Left kidney (tissue), 2 donors: ENCODE measurements around the gene LCE6A. TPM values are rescaled to one million over a fixed set of nuclear protein-coding genes. Genes with fewer than 3 reads are reported as not detected.

ENCODE experiments used
- DNase-seq: peaks from one replicate; pipeline ENCODE4 v3.0.0-alpha.2; 2013
- polyA plus RNA-seq: library from polyadenylated mRNA; unstranded; fragments of 120-200 nt; gene quantifications from one replicate; pipeline ENCODE4 v1.2.1, GENCODE V29; 2013; ENCODE audit not compliant: insufficient read length

Gene LCE6A
- polyA plus RNA-seq, 1 donor, result not detected

DNA sequence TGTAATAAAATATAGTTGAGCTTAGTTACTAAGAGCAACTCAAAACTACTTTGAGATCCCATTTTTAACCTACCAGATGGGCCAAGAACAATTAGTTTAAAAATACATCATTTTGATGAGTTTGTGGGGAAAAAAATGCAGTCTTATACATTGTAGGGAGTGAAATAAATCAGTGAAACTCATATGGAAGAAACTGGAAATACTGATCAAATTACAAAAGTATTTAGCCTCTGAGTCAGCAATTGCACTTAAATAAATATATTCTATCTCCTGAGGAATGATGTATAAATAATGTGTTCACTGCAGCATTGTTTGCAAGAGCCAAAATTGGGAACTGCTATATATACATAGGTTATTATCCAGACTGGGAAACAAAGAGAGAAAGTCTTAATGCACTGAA is 30.8 kb downstream of the LCE6A start:
- DNase-seq, result no peak

DNA sequence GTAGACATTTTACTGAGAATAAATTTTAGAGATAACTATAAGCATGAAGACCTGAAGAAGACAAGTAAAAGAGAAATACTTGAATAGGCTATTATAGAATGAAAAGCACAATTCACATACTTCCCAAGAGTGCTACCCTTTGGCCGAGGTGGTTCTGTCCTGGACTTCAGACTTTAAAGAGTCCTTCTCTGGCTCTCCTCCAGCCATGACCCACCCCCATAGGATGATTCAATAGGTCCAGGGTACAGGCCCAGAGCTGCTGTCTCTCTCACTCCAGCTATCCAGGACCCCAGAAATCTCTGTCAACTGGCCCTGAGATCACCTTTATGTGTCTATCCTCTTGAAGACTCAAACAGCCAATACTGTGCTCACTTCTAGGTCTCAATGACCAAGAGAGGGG is 34.2 kb downstream of the LCE6A start:
- DNase-seq, result no peak

DNA sequence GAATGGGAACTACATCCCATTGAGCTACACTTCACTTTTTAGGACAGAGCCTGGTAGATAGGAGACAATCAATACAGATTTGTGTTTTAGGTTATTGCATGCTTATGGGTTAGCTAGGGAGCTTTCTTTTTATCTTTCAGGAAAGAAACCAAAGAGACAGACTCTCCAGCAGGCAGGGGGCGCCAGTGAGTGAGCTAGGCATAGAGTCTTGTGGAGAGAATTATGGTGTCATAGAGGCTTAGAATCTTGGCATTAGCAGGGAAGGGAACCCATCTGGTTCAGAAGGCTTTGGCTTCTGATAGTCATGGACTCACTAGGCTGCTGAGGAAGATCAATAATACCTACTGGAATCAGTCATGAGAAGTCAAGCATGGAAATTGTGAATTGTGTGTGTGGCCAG is 35.4 kb downstream of the LCE6A start, which contains the start of gene SMCP:
Gene SMCP (plus strand): TSS at position 281 of the 400 bp plus-strand sequence. CDS start 6,101 bp downstream, outside the sequence.
- no peak for DNase-seq

DNA sequence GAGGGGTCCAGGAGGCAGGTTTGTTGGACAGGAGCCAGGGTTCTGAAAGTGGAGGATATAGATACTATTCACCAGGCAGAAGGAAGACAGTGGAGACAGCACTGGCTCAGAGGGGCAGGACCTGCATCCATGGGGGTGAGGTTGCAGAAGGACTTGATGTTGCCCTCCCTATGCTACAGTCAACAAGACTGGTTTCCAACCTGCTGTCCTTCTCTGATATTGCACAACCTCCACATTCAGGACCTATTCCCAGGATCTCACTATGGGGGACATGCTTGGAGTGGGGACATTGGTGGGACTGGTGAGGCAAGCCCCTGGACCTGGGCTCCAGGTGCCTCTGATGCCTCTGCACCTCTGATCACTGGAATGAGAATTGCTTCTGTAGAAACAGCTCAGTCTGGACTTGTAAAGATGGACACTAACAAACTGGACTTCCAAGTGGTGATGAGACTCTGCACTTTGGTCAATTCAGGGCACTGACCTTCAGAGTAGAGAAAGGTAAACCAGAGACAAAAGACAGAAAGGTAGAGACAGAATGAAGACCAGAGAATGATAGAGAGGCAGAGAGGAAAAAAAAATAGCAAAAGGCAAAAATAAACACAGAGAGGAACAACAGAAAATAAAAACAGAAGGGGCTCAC is 37.0 kb downstream of the LCE6A start:
- no peak for DNase-seq

DNA sequence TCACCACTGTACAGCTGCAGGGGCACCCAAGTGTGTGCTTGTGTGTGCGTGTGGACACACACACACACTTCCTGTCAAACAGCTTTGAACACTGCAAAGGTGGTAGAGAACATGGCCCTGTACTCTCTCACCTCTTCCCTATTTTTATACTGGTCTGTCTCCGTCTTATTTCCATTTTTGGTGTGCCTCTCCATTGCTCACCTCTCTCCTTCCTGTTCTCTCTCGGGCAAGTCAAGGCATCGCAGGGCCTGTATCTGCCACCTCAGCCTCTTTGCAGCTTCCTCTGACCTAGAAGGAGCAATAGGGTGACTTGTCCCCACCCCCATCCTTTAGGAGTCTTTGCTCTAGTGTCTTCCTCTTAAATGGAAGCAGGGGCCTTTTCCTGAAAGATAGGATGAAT is 37.7 kb downstream of the LCE6A start:
- DNase-seq, result no peak

DNA sequence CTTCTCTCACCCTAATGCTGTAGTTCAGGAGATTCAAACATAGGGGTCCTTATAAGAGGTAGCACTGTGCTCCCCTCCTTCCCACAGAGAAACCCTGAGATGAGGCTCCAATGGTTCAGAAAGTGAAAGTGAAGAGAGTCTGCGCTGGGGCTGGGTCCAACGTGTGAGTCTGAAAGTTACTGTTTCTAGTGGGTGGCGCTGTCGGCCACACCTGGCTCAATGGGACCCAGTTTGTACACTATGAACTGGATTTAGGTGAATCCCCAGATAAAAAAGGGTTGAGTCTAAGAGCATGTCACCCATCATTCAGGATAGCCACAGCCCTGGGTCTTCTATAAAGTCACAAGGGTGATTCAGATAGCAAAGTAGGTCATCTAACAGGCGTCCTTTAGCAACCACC is 38.3 kb downstream of the LCE6A start:
- DNase-seq, result no peak

DNA sequence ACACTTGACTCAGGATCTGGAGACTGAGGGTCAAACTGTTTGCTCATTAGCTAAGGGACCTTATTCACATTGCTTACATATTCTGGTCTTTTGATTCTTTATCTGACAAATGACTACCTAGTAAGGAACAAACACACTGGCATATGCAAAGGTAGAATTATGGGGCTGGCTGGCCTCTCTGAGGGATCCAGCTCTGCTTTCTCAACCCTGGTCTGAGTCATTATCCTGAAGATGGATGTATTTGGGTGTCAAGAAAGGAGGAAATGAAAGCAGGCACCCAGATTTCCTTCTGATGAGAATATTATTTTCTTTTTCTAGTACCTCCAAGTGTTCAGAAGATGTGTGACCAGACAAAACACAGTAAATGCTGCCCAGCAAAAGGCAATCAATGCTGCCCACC is 41.4 kb downstream of the LCE6A start:
- DNase-seq, result no peak

DNA sequence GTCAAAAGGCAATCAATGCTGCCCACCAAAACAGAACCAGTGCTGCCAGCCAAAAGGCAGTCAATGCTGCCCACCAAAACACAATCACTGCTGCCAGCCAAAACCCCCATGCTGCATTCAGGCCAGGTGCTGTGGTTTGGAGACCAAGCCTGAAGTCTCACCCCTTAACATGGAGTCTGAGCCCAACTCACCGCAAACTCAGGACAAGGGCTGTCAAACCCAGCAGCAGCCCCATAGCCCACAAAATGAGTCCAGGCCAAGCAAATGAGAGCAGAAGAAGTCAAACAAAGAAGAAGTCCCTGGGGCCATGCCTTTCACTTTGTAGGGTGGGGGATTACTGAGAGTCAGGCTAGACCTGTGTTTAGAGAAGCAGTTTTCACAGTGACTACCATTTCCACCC is 41.9 kb downstream of the LCE6A start:
- no peak for DNase-seq

DNA sequence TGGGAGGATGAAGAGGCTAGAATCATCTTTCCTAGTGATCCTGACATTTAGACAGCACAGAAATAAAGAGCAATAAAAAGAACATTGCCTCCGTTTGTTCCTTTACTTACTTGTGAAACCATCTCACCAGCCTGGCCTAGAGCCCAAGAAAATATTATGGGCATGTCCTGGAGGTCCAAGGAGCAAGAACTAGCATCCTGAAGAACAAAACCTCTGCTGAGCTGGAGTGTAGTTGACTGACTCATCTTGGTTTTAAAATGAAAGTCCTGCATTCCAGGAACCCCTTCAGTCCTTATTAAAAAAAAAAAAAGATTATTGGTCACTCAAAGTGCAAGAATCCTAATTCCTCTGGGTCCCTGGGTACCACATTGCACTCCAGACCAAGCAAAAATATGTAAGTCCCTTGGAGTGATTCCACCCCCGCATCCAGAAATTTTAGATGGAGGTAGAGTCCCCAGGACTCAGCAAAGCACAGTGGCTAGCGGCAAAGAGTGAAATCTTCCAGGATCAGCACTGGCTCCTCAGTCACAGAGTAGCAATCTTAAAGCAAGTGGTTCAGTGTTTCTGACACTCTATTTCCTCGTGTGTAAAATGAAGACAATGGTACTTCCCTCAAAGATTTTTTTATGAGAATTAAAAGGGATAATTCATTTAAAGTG is 42.4 kb downstream of the LCE6A start:
- no peak for DNase-seq

DNA sequence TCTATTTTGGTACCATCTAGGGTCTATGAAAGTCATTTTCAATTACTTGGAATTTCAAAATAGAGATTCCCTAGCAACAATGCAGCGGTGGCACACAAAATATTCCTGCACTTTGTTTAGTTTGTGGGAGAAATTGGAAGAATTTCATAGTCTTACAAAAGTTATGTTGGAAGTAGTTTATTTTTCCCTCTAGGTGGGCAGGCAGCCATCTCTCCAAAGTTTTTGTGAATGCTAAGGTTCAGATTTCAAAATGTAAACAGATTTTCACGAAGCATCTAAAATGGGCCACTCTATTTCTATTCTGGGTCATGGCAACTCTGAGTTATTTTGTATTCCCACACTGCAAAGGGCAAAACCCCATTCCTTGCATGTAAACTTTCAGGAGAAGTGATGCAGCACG is 43.4 kb downstream of the LCE6A start:
- no peak for DNase-seq

DNA sequence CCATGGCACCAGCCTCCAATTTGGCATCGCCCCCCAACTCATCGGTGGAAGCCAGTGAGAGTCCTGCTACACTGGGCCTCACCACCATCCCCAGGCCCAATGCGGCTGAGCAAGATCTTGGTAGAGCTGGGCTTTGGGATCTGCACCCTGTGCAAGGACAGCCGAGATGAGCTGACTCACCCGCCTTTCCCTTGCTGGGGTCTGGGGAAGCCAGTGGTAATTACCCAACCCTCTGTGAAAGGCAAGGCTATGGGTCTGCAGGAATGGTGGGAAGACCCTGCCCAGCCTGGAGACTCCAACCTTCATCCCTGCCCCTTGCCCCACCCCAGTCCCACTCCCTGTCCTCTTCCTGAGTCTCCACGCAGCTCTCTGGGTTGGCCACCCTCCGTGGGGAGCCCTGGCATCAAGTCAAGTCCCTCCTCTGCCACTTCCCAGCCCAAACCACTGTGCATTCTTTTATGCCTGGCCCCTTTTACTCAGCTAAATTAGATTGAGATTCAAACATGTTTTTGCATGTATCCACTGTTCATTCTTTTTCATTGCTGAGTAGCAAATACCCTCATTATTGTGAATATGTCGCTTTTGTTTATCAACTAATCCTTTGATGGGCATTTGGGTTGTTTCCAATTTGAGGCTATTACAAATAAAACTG is 44.2 kb downstream of the LCE6A start:
- no peak for DNase-seq

DNA sequence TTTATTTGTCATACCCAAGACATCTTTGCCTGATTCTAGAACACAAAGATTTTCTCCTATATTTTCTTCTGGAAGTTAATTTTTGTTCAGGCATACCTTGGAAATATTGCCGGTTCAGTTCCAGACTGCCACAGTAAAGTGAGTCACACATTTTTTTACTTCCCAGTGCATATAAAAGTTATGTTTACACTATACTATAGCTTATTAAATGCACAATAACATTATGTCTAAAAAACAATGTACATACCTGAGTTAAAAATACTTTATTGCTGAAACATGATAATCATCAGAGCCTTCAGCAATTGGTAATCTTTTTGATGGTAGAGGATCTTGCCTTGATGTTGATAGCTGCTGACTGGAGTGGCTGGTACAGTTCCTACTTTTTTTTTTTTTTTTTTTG is 45.5 kb downstream of the LCE6A start:
- no peak for DNase-seq

Other genes with a start within 250 kb of the LCE6A start
- not detected for gene LCE3C, start 242.6 kb upstream of the LCE6A start, polyA plus RNA-seq
- not detected for gene LCE3B, start 229.0 kb upstream of the LCE6A start, polyA plus RNA-seq
- not detected for gene LCE3A, start 219.8 kb upstream of the LCE6A start, polyA plus RNA-seq
- gene LCE2D, start 179.5 kb upstream of the LCE6A start, polyA plus RNA-seq, result not detected
- gene LCE2C, start 167.6 kb upstream of the LCE6A start, polyA plus RNA-seq, result not detected
- gene LCE2B, start 156.7 kb upstream of the LCE6A start, polyA plus RNA-seq, result not detected
- not detected for gene LCE2A, start 144.5 kb upstream of the LCE6A start, polyA plus RNA-seq
- not detected for gene LCE4A, start 134.7 kb upstream of the LCE6A start, polyA plus RNA-seq
- gene KPRP, start 84.8 kb upstream of the LCE6A start, polyA plus RNA-seq, result not detected
- not detected for gene LCE1F, start 67.7 kb upstream of the LCE6A start, polyA plus RNA-seq
- not detected for gene LCE1E, start 56.6 kb upstream of the LCE6A start, polyA plus RNA-seq
- not detected for gene LCE1D, start 46.1 kb upstream of the LCE6A start, polyA plus RNA-seq
- gene LCE1C, start 36.2 kb upstream of the LCE6A start, polyA plus RNA-seq, result not detected
- not detected for gene LCE1B, start 30.9 kb upstream of the LCE6A start, polyA plus RNA-seq
- gene LCE1A, start 15.4 kb upstream of the LCE6A start, polyA plus RNA-seq, result not detected
- not detected for gene LCE7A, start 17.1 kb downstream of the LCE6A start, polyA plus RNA-seq
- not detected for gene SMCP, start 35.5 kb downstream of the LCE6A start, polyA plus RNA-seq
- gene IVL, start 65.7 kb downstream of the LCE6A start, polyA plus RNA-seq, result 0.23 TPM
- gene SPRR5, start 104.3 kb downstream of the LCE6A start, polyA plus RNA-seq, result not detected
- not detected for gene SPRR4, start 127.8 kb downstream of the LCE6A start, polyA plus RNA-seq
- not detected for gene SPRR1A, start 141.2 kb downstream of the LCE6A start, polyA plus RNA-seq
- gene SPRR3, start 158.9 kb downstream of the LCE6A start, polyA plus RNA-seq, result not detected
- gene SPRR1B, start 188.3 kb downstream of the LCE6A start, polyA plus RNA-seq, result not detected
- gene SPRR2D, start 198.3 kb downstream of the LCE6A start, polyA plus RNA-seq, result not detected
- not detected for gene SPRR2A, start 214.7 kb downstream of the LCE6A start, polyA plus RNA-seq
- gene SPRR2B, start 228.8 kb downstream of the LCE6A start, polyA plus RNA-seq, result not detected